Measurements from ENCODE around the gene KCNT1.

The KCNT1 gene

GRCh38 chr9:135745686-135746324, 43.8 kb downstream of the KCNT1 start:
- DNase-seq (ENCODE audit: low read depth in 2 of 2) = no peak

DNA sequence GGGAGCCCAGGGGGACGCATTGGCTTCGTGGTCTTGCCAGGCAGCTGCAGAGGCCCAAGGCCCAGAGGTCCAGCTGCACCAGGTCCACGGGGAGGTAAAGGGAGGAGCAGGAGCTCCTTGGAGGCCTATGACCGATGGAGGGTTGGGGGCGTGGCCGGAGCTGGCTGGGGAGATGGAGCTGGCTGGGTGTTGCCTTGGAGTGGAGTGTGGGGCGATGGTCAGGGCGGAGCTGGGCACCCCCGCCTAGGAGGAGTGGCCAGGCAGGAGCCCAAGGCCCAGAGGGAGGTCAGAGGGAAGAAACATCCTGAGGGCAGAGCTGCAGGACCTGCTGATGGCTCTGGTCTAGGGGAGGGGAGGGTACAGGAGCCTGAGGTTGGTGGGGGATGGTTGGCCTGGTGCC, 44.6 kb downstream of the KCNT1 start:
- no peak for DNase-seq (ENCODE audit: low read depth in 2 of 2)

- DNase-seq (ENCODE audit: low read depth in 2 of 2) = no peak
Measured at GRCh38 chr9:135747311-135747710, 45.3 kb downstream of the KCNT1 start.

DNA sequence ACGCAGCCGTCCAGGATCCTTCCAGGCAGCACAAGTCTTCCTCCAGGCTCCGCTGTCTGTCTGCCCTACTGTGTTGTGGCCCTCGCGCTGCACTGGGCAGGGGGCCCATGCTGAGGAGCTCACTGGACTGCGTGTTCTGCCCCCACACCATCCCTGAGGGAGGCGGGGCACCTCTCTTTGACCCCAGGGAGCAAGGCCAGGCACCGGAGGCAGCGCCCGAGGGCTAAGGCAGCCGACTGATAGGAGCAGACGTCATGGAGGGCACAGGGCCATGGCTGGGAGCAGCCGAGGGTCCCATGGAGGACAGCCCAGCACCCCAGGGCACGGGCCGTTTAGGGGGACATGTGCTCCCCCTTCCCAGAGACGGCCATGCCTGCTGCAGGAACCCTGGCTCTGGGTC, 46.7 kb downstream of the KCNT1 start:
- DNase-seq (ENCODE audit: low read depth in 2 of 2) = no peak

- no peak for DNase-seq (ENCODE audit: low read depth in 2 of 2)
Measured at GRCh38 chr9:135749171-135750045, 47.4 kb downstream of the KCNT1 start.

DNA sequence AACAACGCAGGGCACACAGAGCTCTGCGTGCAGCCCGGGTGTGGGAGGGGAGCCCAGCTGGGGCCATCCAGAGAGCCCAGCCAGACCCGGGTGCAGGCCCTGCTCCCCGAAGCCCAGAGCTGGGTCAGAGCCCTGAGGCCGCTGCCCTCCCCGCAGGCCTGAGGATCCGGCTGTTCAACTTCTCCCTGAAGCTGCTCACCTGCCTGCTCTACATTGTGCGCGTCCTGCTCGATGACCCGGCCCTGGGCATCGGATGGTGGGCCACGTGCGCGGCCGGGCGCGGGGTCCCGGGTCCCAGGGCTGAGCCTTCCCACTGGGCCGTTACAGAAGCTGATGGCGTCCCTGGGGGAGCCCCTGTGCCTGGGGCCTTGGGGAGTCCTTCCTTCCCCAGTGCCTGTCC, 48.8 kb downstream of the KCNT1 start:
- DNase-seq (ENCODE audit: low read depth in 2 of 2) = no peak

- no peak for DNase-seq (ENCODE audit: low read depth in 2 of 2)
Measured at GRCh38 chr9:135751501-135751900, 49.5 kb downstream of the KCNT1 start.

GRCh38 chr9:135752281-135753204, 50.6 kb downstream of the KCNT1 start:
- no peak for DNase-seq (ENCODE audit: low read depth in 2 of 2)

DNA sequence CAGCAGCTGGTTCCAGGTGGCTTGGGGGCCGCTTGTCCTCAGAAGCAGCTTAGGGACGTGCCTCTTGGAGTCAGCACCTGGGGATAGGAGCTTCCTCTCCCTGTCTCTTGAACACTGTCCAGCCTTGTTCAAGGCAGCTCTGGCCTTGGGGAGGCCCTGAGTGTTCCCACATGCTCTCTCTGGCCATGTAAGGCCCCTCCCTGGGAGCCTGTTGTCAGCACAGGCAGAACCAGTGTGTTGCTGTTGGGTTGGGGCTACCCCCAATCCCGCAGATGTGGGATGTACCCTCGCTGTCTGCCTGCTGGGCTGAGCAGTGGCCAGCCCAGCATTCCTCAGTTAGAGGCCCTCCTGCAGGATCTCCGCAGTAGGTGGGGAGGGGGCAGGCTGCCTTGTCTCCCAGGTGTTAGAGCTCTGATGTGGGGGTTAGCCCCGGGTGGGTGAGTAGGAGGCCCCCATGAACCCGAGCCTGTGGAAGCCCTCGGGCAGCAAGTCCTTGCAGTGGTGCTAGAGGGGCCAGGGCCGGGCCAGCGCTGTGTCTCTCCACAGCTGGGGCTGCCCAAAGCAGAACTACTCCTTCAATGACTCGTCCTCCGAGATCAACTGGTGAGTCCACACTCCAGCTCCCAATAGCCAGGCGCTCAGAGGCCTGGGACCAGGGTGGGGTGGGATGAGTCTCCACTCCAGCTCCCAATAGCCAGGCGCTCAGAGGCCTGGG, 51.6 kb downstream of the KCNT1 start:
- no peak for DNase-seq (ENCODE audit: low read depth in 2 of 2)

- no peak for DNase-seq (ENCODE audit: low read depth in 2 of 2)
Measured at GRCh38 chr9:135756576-135756975, 54.6 kb downstream of the KCNT1 start.

GRCh38 chr9:135757356-135757755, 55.4 kb downstream of the KCNT1 start:
- no peak for DNase-seq (ENCODE audit: low read depth in 2 of 2)

DNA sequence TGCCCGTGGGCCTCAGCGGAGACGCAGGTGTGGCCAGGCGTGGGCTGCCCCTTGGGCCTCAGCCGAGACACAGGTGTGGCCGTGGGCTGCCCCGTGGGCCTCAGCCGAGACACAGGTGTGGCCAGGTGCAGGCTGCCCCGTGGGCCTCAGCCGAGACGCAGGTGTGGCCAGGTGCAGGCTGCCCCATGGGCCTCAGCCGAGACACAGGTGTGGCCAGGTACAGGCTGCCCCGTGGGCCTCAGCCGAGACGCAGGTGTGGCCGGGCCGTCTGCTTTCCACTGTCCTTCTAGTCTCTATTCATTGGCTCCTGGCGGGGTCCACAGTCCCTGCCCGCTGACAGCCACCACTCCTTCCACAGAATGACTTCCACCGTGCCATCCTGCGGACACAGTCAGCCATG, 56.1 kb downstream of the KCNT1 start:
- no peak for DNase-seq (ENCODE audit: low read depth in 2 of 2)

DNA sequence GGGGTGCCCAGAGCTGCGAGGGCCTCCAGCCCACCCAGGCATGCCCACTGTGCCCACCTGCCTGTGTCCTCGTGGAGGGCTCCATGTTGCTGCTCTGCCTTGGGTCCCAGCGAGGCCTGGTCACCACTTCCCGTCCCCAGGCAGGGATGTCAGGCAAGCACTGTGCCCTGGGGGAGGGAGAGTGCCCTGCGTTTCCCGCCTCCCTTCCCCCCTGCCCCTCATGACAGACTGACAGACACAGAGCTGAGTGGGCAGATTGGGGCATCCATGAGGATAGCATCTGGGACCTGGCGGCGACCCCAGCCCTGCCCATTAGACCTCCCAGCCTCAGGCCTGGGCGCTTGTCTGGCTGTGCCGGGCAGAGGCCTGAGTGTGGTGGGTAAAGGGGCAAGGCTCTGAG, 56.9 kb downstream of the KCNT1 start:
- no peak for DNase-seq (ENCODE audit: low read depth in 2 of 2)

DNA sequence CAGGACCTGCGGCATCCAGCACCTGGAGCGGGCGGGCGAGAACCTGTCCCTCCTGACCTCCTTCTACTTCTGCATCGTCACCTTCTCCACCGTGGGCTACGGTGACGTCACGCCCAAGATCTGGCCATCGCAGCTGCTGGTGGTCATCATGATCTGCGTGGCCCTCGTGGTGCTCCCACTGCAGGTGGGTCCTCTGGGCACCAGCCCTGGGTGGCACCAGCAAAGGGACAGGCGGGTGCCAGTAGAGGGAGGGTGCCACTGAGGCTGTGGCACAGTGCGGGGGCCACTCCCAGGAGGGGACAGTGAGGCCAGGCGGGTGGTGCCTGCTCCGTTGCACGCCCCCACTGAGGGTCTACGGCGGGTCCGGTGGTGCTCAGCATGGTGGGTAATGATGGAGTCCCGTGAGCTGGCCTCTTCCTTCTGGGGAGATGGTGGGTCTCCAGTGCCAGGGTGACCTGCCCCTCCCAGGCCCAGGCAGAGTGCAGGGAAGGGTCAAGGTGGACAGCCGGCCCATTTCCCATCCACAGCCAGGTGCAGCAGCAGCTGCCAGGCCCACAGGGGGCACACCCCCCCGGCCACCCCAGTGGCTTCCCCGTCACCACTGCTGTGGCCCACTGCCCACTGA, 57.8 kb downstream of the KCNT1 start:
- no peak for DNase-seq (ENCODE audit: low read depth in 2 of 2)

- DNase-seq (ENCODE audit: low read depth in 2 of 2) = no peak
Measured at GRCh38 chr9:135760465-135760864, 58.5 kb downstream of the KCNT1 start.

DNA sequence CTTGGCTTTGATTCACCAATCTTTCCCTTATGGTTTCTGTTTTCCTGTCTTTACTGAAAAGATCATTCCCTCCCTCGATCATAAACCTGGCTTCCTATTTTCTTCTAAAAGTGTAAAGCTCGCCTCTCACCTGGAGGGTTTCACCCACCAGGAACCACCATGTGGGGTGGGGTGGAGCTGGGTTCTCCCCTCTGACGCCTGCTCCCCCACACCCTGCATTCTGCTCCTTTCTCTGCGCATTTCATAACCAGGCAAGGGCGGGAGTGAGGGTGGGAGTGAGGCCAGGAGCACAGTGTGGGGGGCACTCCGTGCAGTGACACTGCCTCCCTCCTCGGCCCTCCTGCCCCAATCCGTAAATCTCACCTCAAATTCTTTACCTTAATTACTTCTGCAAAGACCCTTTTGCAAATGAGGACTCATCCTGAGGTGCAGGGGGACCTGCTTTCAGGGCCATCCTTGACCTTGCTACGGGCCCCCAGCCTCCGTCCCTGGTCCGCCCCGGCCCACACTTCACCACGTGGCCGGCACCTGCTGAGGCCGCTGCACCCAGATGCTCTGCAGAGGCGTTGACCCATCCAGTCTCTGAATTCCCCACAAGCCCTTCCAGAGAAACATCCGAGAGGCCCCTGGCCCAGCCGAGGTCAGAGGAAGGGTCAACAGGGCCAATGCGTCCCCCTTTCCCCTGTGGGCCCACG, 59.3 kb downstream of the KCNT1 start:
- DNase-seq (ENCODE audit: low read depth in 2 of 2) = no peak

DNA sequence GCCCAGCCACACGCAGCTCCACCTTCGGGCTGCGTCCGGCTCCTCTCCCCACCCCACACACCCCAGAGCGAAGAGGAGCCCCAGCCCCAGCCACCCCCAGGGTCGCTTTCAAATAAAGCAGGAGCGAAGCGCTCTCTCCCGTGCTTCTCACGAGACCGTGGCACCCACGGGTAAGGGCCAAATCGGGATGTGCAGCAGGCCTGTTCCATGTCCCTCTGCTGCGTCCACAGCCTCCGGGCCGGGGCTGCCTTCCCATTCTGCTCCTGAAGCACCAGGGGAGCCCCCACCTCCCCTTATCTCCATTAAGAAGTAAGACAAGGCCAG, 59.8 kb downstream of the KCNT1 start:
- no peak for DNase-seq (ENCODE audit: low read depth in 2 of 2)

DNA sequence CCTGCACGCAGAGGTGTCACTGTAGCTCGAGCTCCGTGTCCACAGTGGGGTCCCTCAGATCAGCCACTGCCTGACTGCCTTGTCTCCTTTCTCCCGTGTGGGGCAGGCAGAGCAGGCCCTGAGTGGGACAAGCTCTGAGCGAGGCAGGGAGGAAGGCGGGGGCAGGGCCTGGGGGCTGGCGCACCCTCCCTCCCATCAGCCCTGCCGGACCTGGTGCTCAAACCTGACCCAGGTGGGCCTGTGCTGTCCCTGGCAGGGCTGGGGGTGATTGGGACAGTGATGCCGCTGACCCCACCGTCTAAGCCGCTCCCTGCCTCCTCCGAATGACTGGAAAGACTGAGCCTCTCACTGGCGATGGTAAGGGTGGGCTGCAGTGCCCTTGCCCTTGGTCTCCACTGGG, 60.9 kb downstream of the KCNT1 start:
- no peak for DNase-seq (ENCODE audit: low read depth in 2 of 2)

GRCh38 chr9:135763716-135764446, 61.9 kb downstream of the KCNT1 start:
- no peak for DNase-seq (ENCODE audit: low read depth in 2 of 2)

- no peak for DNase-seq (ENCODE audit: low read depth in 2 of 2)
Measured at GRCh38 chr9:135764731-135765130, 62.7 kb downstream of the KCNT1 start.
